WTC11 (cell line): ENCODE measurements around the gene TMEM131L. TPM values are rescaled to one million over a fixed set of nuclear protein-coding genes. Genes with fewer than 3 reads are reported as not detected.

Experiments used
- ATAC-seq: fragments of 200-7000 bp; cut with Tn5 transposase; 2 replicates; pipeline ENCODE4 v1.10.0; 2021; ENCODE audit warnings: mild to moderate bottlenecking, moderate library complexity
- CTCF ChIA-PET: fragments of 300-600 bp; sonication (Branson Sonifier 250); formaldehyde crosslinking; loops from one replicate; lab custom pipeline; 2021; ENCODE audit warnings: antibody characterized with exemption; lab: Charles Lee
- POLR2A ChIA-PET: fragments of 350-600 bp; sonication (Branson Sonifier 250); formaldehyde crosslinking; loops from one replicate; lab custom pipeline; 2021; ENCODE audit warnings: antibody characterized with exemption; lab: Charles Lee
- DNase-seq: peaks from one replicate; pipeline ENCODE4 v3.0.0; 2021; ENCODE audit warnings: low spot score
- H3K27ac Mint-ChIP-seq: 2 replicates; pipeline ENCODE4 v1.8.0; 2021; ENCODE audit warnings: mixed read lengths
- H3K27me3 Mint-ChIP-seq: 2 replicates; pipeline ENCODE4 v1.8.0; 2021; ENCODE audit warnings: low read depth, mild to moderate bottlenecking, moderate library complexity, mixed read lengths
- H3K36me3 Mint-ChIP-seq: 2 replicates; pipeline ENCODE4 v1.8.0; 2021; ENCODE audit warnings: mixed read lengths
- H3K4me1 Mint-ChIP-seq: 2 replicates; pipeline ENCODE4 v1.8.0; 2022; ENCODE audit warnings: mixed read lengths
- H3K4me3 Mint-ChIP-seq: 2 replicates; pipeline ENCODE4 v1.8.0; 2021; ENCODE audit warnings: mild to moderate bottlenecking, moderate library complexity, mixed read lengths
- H3K9me3 Mint-ChIP-seq: 2 replicates; pipeline ENCODE4 v1.8.0; 2021; ENCODE audit warnings: mixed read lengths
- CREB1 ChIP-seq: sonication (generic); formaldehyde crosslinking; IDR thresholded peaks from 2 replicates; pipeline ENCODE4 v1.8.0; 2023; ENCODE audit warnings: mild to moderate bottlenecking, missing genetic modification reagents
- FOXJ3 ChIP-seq: sonication (generic); formaldehyde crosslinking; IDR thresholded peaks from 2 replicates; pipeline ENCODE4 v1.9.0; 2021; ENCODE audit warnings: missing genetic modification reagents, mild to moderate bottlenecking, borderline replicate concordance
- FOXK1 ChIP-seq: sonication (generic); formaldehyde crosslinking; IDR thresholded peaks from 2 replicates; pipeline ENCODE4 v1.8.0; 2022; ENCODE audit warnings: mild to moderate bottlenecking, moderate library complexity, missing genetic modification reagents
- GRHL2 ChIP-seq: fragments of 250-450 bp; sonication (Bioruptor Pico); IDR thresholded peaks from 2 replicates; pipeline ENCODE4 v1.8.0; 2022; ENCODE audit warnings: mild to moderate bottlenecking, moderate library complexity; ENCODE audit not compliant: insufficient replicate concordance, severe bottlenecking
- NFATC4 ChIP-seq: fragments of 250-450 bp; sonication (Bioruptor Pico); IDR thresholded peaks from 2 replicates; pipeline ENCODE4 v1.9.0; 2021; ENCODE audit warnings: mild to moderate bottlenecking
- RORB ChIP-seq: fragments of 250-450 bp; sonication (Bioruptor Pico); IDR thresholded peaks from 2 replicates; pipeline ENCODE4 v1.9.0; 2021; ENCODE audit warnings: mild to moderate bottlenecking
- SMAD4 ChIP-seq: sonication (generic); formaldehyde crosslinking; IDR thresholded peaks from 2 replicates; pipeline ENCODE4 v1.8.0; 2022; ENCODE audit warnings: mild to moderate bottlenecking, missing genetic modification reagents
- TEAD1 ChIP-seq: sonication (generic); formaldehyde crosslinking; IDR thresholded peaks from 2 replicates; pipeline ENCODE4 v1.8.0; 2022; ENCODE audit warnings: mild to moderate bottlenecking, missing genetic modification reagents
- TEAD4 ChIP-seq: sonication (generic); formaldehyde crosslinking; IDR thresholded peaks from 2 replicates; pipeline ENCODE4 v1.8.0; 2022; ENCODE audit warnings: mild to moderate bottlenecking, missing genetic modification reagents
- ZNF121 ChIP-seq: sonication (generic); formaldehyde crosslinking; IDR thresholded peaks from 2 replicates; pipeline ENCODE4 v1.8.0; 2023; ENCODE audit warnings: missing genetic modification reagents
- ZNF219 ChIP-seq: sonication (generic); formaldehyde crosslinking; IDR thresholded peaks from 2 replicates; pipeline ENCODE4 v1.8.0; 2023; ENCODE audit warnings: missing genetic modification reagents, mild to moderate bottlenecking, borderline replicate concordance
- ZNF671 ChIP-seq: fragments of 250-450 bp; sonication (Bioruptor Pico); IDR thresholded peaks from 2 replicates; pipeline ENCODE4 v1.8.0; 2021; ENCODE audit warnings: mild to moderate bottlenecking
- total RNA-seq: library from RNA; stranded (reverse); gene quantifications from 3 replicates; pipeline ENCODE4 v1.2.3, GENCODE V29; 2021
- TF ChIP-seq, protein P1 (sequence below): sonication (generic); formaldehyde crosslinking; conservative IDR thresholded peaks from 2 replicates; pipeline ENCODE4 v1.8.1; 2022; ENCODE audit warnings: mild to moderate bottlenecking, missing genetic modification reagents
- TF ChIP-seq, protein P2 (sequence below): sonication (generic); formaldehyde crosslinking; IDR thresholded peaks from 2 replicates; pipeline ENCODE4 v1.8.0; 2023; ENCODE audit warnings: missing genetic modification reagents, mild to moderate bottlenecking, borderline replicate concordance
- TF ChIP-seq, protein P3 (sequence below): sonication (generic); formaldehyde crosslinking; IDR thresholded peaks from 2 replicates; pipeline ENCODE4 v1.8.1; 2023; ENCODE audit warnings: mild to moderate bottlenecking, missing genetic modification reagents
- TF ChIP-seq, protein P4 (sequence below): sonication (generic); formaldehyde crosslinking; IDR thresholded peaks from 2 replicates; pipeline ENCODE4 v1.8.1; 2022; ENCODE audit warnings: low read depth, mild to moderate bottlenecking, moderate library complexity, missing genetic modification reagents, borderline replicate concordance
- TF ChIP-seq, protein P5 (sequence below): sonication (generic); formaldehyde crosslinking; IDR thresholded peaks from 2 replicates; pipeline ENCODE4 v1.8.1; 2023; ENCODE audit warnings: mild to moderate bottlenecking, missing genetic modification reagents, borderline replicate concordance
- TF ChIP-seq, protein P6 (sequence below): fragments of 250-450 bp; sonication (Bioruptor Pico); IDR thresholded peaks from 2 replicates; pipeline ENCODE4 v2.1.2; 2022; ENCODE audit warnings: mild to moderate bottlenecking, moderate library complexity
- TF ChIP-seq, protein P7 (sequence below): sonication (generic); formaldehyde crosslinking; IDR thresholded peaks from 2 replicates; pipeline ENCODE4 v1.8.0; 2023; ENCODE audit warnings: mild to moderate bottlenecking, missing genetic modification reagents

The TMEM131L gene
- total RNA-seq, 1 experiment from 2014 or later = 26.7 TPM

DNA sequence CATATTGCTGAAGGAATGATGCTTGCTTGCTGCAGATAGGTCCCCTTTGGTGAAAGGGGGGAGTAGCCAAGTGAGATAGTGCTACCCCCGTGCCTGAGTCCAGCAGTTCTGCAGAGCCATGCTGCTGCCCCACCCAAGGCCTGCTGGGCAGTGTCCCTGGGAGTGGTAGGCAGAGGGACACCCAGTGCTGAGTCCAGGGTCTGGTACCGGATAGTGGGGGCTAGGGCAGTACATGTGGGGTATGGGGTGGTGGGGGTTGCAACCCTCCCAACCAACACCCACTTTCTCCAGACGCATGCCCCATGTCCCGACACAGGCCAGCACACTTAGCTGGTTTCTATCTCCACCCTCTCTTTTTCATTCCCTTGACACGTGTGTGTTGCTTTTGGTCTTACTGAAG lies 155.9 kb downstream of the TMEM131L start (continued):
- no peak for TF ChIP-seq FOXJ3 (CRISPR knock-in tag)
- TF ChIP-seq, protein P1, sequence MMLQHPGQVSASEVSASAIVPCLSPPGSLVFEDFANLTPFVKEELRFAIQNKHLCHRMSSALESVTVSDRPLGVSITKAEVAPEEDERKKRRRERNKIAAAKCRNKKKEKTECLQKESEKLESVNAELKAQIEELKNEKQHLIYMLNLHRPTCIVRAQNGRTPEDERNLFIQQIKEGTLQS (CRISPR knock-in tag) = no peak

DNA sequence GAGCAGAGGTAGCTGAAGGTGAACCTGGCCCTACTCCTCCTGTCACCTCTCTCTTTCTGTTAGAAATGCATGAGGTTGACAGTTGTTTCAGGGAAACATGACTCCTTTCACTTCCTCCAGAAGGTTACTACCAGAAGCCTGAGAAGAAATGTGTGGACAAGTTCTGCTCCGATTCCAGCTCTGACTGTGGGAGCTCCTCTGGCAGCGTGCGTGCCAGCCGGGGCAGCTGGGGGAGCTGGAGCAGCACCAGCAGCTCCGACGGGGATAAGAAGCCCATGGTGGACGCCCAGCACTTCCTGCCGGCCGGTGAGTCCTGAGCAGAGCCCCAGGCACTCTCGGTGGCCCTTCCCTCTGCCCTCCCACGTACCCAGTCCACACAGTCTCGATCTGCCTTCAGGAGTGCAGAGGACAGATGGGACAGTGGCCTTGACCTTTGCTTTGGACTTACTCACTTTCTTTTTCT lies 156.6 kb downstream of the TMEM131L start:
- no peak overlapping the region for H3K27ac Mint-ChIP-seq
- H3K4me3 Mint-ChIP-seq = no peak overlapping the region
- POLR2A ChIA-PET = no interaction called here
- CTCF ChIA-PET = no interaction called here
- DNase-seq (no peak), ATAC-seq (no peak)
- H3K27me3 Mint-ChIP-seq = no peaks in the 10 kb centered on the region
- H3K9me3 Mint-ChIP-seq = no peaks in the 10 kb centered on the region
- TF ChIP-seq ZNF219 (CRISPR knock-in tag) = no peak
- TF ChIP-seq, protein P2, sequence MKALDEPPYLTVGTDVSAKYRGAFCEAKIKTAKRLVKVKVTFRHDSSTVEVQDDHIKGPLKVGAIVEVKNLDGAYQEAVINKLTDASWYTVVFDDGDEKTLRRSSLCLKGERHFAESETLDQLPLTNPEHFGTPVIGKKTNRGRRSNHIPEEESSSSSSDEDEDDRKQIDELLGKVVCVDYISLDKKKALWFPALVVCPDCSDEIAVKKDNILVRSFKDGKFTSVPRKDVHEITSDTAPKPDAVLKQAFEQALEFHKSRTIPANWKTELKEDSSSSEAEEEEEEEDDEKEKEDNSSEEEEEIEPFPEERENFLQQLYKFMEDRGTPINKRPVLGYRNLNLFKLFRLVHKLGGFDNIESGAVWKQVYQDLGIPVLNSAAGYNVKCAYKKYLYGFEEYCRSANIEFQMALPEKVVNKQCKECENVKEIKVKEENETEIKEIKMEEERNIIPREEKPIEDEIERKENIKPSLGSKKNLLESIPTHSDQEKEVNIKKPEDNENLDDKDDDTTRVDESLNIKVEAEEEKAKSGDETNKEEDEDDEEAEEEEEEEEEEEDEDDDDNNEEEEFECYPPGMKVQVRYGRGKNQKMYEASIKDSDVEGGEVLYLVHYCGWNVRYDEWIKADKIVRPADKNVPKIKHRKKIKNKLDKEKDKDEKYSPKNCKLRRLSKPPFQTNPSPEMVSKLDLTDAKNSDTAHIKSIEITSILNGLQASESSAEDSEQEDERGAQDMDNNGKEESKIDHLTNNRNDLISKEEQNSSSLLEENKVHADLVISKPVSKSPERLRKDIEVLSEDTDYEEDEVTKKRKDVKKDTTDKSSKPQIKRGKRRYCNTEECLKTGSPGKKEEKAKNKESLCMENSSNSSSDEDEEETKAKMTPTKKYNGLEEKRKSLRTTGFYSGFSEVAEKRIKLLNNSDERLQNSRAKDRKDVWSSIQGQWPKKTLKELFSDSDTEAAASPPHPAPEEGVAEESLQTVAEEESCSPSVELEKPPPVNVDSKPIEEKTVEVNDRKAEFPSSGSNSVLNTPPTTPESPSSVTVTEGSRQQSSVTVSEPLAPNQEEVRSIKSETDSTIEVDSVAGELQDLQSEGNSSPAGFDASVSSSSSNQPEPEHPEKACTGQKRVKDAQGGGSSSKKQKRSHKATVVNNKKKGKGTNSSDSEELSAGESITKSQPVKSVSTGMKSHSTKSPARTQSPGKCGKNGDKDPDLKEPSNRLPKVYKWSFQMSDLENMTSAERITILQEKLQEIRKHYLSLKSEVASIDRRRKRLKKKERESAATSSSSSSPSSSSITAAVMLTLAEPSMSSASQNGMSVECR = no peak
- TF ChIP-seq SMAD4 (CRISPR knock-in tag) = no peak
- no peak for TF ChIP-seq TEAD4 (CRISPR knock-in tag)
- TF ChIP-seq ZNF121 (CRISPR knock-in tag) = no peak
- TF ChIP-seq, protein P3, sequence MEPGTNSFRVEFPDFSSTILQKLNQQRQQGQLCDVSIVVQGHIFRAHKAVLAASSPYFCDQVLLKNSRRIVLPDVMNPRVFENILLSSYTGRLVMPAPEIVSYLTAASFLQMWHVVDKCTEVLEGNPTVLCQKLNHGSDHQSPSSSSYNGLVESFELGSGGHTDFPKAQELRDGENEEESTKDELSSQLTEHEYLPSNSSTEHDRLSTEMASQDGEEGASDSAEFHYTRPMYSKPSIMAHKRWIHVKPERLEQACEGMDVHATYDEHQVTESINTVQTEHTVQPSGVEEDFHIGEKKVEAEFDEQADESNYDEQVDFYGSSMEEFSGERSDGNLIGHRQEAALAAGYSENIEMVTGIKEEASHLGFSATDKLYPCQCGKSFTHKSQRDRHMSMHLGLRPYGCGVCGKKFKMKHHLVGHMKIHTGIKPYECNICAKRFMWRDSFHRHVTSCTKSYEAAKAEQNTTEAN = no peak
- no peak for TF ChIP-seq NFATC4 (CRISPR knock-in tag)
- no peak for TF ChIP-seq TEAD1 (CRISPR knock-in tag)
- no peak for TF ChIP-seq FOXJ3 (CRISPR knock-in tag)
- no peak for TF ChIP-seq GRHL2 (CRISPR knock-in tag)
- TF ChIP-seq, protein P4, sequence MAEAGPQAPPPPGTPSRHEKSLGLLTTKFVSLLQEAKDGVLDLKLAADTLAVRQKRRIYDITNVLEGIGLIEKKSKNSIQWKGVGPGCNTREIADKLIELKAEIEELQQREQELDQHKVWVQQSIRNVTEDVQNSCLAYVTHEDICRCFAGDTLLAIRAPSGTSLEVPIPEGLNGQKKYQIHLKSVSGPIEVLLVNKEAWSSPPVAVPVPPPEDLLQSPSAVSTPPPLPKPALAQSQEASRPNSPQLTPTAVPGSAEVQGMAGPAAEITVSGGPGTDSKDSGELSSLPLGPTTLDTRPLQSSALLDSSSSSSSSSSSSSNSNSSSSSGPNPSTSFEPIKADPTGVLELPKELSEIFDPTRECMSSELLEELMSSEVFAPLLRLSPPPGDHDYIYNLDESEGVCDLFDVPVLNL = no peak
- TF ChIP-seq ZNF671 (CRISPR knock-in tag) = no peak
- TF ChIP-seq RORB (CRISPR knock-in tag) = no peak
- TF ChIP-seq CREB1 = no peak
- TF ChIP-seq, protein P5, sequence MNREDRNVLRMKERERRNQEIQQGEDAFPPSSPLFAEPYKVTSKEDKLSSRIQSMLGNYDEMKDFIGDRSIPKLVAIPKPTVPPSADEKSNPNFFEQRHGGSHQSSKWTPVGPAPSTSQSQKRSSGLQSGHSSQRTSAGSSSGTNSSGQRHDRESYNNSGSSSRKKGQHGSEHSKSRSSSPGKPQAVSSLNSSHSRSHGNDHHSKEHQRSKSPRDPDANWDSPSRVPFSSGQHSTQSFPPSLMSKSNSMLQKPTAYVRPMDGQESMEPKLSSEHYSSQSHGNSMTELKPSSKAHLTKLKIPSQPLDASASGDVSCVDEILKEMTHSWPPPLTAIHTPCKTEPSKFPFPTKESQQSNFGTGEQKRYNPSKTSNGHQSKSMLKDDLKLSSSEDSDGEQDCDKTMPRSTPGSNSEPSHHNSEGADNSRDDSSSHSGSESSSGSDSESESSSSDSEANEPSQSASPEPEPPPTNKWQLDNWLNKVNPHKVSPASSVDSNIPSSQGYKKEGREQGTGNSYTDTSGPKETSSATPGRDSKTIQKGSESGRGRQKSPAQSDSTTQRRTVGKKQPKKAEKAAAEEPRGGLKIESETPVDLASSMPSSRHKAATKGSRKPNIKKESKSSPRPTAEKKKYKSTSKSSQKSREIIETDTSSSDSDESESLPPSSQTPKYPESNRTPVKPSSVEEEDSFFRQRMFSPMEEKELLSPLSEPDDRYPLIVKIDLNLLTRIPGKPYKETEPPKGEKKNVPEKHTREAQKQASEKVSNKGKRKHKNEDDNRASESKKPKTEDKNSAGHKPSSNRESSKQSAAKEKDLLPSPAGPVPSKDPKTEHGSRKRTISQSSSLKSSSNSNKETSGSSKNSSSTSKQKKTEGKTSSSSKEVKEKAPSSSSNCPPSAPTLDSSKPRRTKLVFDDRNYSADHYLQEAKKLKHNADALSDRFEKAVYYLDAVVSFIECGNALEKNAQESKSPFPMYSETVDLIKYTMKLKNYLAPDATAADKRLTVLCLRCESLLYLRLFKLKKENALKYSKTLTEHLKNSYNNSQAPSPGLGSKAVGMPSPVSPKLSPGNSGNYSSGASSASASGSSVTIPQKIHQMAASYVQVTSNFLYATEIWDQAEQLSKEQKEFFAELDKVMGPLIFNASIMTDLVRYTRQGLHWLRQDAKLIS = no peak
- TF ChIP-seq, protein P6, sequence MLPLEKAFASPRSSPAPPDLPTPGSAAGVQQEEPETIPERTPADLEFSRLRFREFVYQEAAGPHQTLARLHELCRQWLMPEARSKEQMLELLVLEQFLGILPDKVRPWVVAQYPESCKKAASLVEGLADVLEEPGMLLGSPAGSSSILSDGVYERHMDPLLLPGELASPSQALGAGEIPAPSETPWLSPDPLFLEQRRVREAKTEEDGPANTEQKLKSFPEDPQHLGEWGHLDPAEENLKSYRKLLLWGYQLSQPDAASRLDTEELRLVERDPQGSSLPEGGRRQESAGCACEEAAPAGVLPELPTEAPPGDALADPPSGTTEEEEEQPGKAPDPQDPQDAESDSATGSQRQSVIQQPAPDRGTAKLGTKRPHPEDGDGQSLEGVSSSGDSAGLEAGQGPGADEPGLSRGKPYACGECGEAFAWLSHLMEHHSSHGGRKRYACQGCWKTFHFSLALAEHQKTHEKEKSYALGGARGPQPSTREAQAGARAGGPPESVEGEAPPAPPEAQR = no peak
- TF ChIP-seq, protein P7, sequence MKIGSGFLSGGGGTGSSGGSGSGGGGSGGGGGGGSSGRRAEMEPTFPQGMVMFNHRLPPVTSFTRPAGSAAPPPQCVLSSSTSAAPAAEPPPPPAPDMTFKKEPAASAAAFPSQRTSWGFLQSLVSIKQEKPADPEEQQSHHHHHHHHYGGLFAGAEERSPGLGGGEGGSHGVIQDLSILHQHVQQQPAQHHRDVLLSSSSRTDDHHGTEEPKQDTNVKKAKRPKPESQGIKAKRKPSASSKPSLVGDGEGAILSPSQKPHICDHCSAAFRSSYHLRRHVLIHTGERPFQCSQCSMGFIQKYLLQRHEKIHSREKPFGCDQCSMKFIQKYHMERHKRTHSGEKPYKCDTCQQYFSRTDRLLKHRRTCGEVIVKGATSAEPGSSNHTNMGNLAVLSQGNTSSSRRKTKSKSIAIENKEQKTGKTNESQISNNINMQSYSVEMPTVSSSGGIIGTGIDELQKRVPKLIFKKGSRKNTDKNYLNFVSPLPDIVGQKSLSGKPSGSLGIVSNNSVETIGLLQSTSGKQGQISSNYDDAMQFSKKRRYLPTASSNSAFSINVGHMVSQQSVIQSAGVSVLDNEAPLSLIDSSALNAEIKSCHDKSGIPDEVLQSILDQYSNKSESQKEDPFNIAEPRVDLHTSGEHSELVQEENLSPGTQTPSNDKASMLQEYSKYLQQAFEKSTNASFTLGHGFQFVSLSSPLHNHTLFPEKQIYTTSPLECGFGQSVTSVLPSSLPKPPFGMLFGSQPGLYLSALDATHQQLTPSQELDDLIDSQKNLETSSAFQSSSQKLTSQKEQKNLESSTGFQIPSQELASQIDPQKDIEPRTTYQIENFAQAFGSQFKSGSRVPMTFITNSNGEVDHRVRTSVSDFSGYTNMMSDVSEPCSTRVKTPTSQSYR = no peak
- TF ChIP-seq FOXK1 = no peak
- H3K4me1 Mint-ChIP-seq = peaks cover 19% of the 10 kb centered on the region
- peaks cover 52% of the 10 kb centered on the region for H3K36me3 Mint-ChIP-seq
